ENCODE data around the gene ATXN1. TPM values are rescaled to one million over a fixed set of nuclear protein-coding genes. Genes with fewer than 3 reads are reported as not detected.

The ATXN1 gene
- total RNA-seq, 1 experiment from 2014 or later = 5.6 TPM

- no CpG with 5 or more reads among the region's 4 CpGs for WGBS (ENCODE audit: extremely low coverage, insufficient read length, low lambda C conversion rate)
- Histone ChIP-seq H2BK15ac (ENCODE audit: low read depth, low read length) (no peak overlapping the region), H2AK5ac (ENCODE audit: insufficient read length, low read length) (no peak overlapping the region), H3K79me1 (ENCODE audit: insufficient read depth, low read depth, low read length, poor library complexity, severe bottlenecking) (no peaks in the 10 kb centered on the region), H2AFZ (ENCODE audit: low read length) (no peak overlapping the region), H3K79me2 (ENCODE audit: insufficient read depth, low read length) (no peaks in the 10 kb centered on the region), H3K23ac (ENCODE audit: insufficient read length, low read depth, low read length) (no peak overlapping the region), H3T11ph (ENCODE audit: low read length) (no peak overlapping the region), H4K20me1 (ENCODE audit: control insufficient read depth, insufficient read depth, insufficient read length) (no peaks in the 10 kb centered on the region), H3K4me2 (ENCODE audit: insufficient read depth, insufficient read length, low read length) (no peak overlapping the region), H3K27me3 (ENCODE audit: insufficient read depth, low read length) (no peaks in the 10 kb centered on the region), H2BK20ac (ENCODE audit: low read depth, low read length, poor library complexity, severe bottlenecking) (no peak overlapping the region), H3K9me3 (ENCODE audit: control insufficient read depth, low read depth, low read length) (no peaks in the 10 kb centered on the region), H3K14ac (ENCODE audit: insufficient read depth, low read length) (no peak overlapping the region), H3K18ac (ENCODE audit: insufficient read length, low read depth, low read length) (no peak overlapping the region), H2BK12ac (ENCODE audit: insufficient read length, low read depth, low read length) (no peak overlapping the region), H3K23me2 (ENCODE audit: insufficient read length, low read depth, low read length, poor library complexity, severe bottlenecking) (no peaks in the 10 kb centered on the region), H4K5ac (ENCODE audit: insufficient read length, low read depth, low read length) (no peak overlapping the region), H4K91ac (ENCODE audit: insufficient read length, low read depth, low read length) (no peak overlapping the region), H3K4me1 (ENCODE audit: insufficient read depth, low read length) (no peaks in the 10 kb centered on the region), H2BK120ac (ENCODE audit: low read depth, low read length, poor library complexity, severe bottlenecking) (no peak overlapping the region), H3K9ac (ENCODE audit: extremely low read depth, insufficient read length, low read length) (no peak overlapping the region), H4K8ac (replicated peaks; ENCODE audit: insufficient read length, low read depth, low read length) (no peak overlapping the region), H3K27ac (ENCODE audit: insufficient read length, low read depth, low read length) (no peak overlapping the region), H2BK5ac (ENCODE audit: insufficient read length, low read length) (no peak overlapping the region), H3K56ac (ENCODE audit: insufficient read length, low read depth, low read length) (no peak overlapping the region), H3K4ac (ENCODE audit: low read depth, low read length) (no peak overlapping the region)
- no peak for TF ChIP-seq CTCF (conservative IDR thresholded peaks at IDR 0.05)
- Mint-ChIP-seq H3K4me1 (peaks cover 6 to 15% of the 10 kb centered on the region in 2 experiments), H3K4me3 (no peak overlapping the region), H3K36me3 (ENCODE audit: insufficient read depth in 1 of 3, low read depth in 3 of 3) (no peaks in the 10 kb centered on the region; a peak in 1 of 7 replicates), H3K27me3 (ENCODE audit: low read depth) (peaks cover 4% of the 10 kb centered on the region; the same call in 1 of the 2 replicates), H3K27ac (no peak overlapping the region), H3K9me3 (no peaks in the 10 kb centered on the region; a peak in 1 of 5 replicates)
- no peak for DNase-seq
Measured at GRCh38 chr6:16274483-16274882, 486.8 kb downstream of the ATXN1 start.
